ENCODE data around the gene PRKAR2B.

The PRKAR2B gene

GRCh38 chr7:107203607-107204006, 159.1 kb downstream of the PRKAR2B start:
- CTCF ChIA-PET = interaction anchor here (0.6 to 4.5 kb wide), 5 partner anchors 8 to 16 kb away, joined by 3 to 17 read pairs (median 4); no protein-coding TSS in a partner anchor
- no peak for DNase-seq (ENCODE audit: extremely low spot score)
- TF ChIP-seq CTCF (IDR thresholded peaks at IDR 0.05; ENCODE audit: control extremely low read depth, extremely low read depth, low read depth, missing control alignments) = no peak
- POLR2A ChIA-PET = no interaction called here

- POLR2A ChIA-PET = no interaction called here
- CTCF ChIA-PET = interaction anchor here (0.8 to 4.5 kb wide), 3 partner anchors 11 to 16 kb away, joined by 3 to 17 read pairs (median 4); no protein-coding TSS in a partner anchor
- TF ChIP-seq CTCF (IDR thresholded peaks at IDR 0.05; ENCODE audit: control extremely low read depth, extremely low read depth, low read depth, missing control alignments) = no peak
- DNase-seq (ENCODE audit: extremely low spot score) = no peak
Observed at GRCh38 chr7:107206136-107206535, 161.6 kb downstream of the PRKAR2B start.

GRCh38 chr7:107206706-107207105, 162.2 kb downstream of the PRKAR2B start:
- TF ChIP-seq CTCF (IDR thresholded peaks at IDR 0.05; ENCODE audit: control extremely low read depth, extremely low read depth, low read depth, missing control alignments) = no peak
- POLR2A ChIA-PET = interaction anchor here (0.6 kb wide), 1 partner anchor 37 kb away, joined by 4 read pairs; no protein-coding TSS in a partner anchor
- CTCF ChIA-PET = interaction anchor here (0.8 to 4.5 kb wide), 4 partner anchors 11 to 18 kb away, joined by 3 to 17 read pairs (median 5); no protein-coding TSS in a partner anchor
- no peak for DNase-seq (ENCODE audit: extremely low spot score)

GRCh38 chr7:107207459-107207858, 163.0 kb downstream of the PRKAR2B start:
- DNase-seq (ENCODE audit: extremely low spot score) = no peak
- no peak for TF ChIP-seq CTCF (IDR thresholded peaks at IDR 0.05; ENCODE audit: control extremely low read depth, extremely low read depth, low read depth, missing control alignments)
- ChIA-PET POLR2A (no interaction called here), CTCF (interaction anchor here (0.9 to 4.5 kb wide), 7 partner anchors 9 to 294 kb away, joined by 3 to 17 read pairs (median 4); no protein-coding TSS in a partner anchor)

- POLR2A ChIA-PET = no interaction called here
- DNase-seq (ENCODE audit: extremely low spot score) = no peak
- CTCF ChIA-PET = interaction anchor here (0.8 to 4.5 kb wide), 9 partner anchors 10 to 293 kb away, joined by 3 to 17 read pairs (median 4); no protein-coding TSS in a partner anchor
- TF ChIP-seq CTCF (IDR thresholded peaks at IDR 0.05; ENCODE audit: control extremely low read depth, extremely low read depth, low read depth, missing control alignments) = no peak
Observed at GRCh38 chr7:107208024-107208521, 163.6 kb downstream of the PRKAR2B start.

GRCh38 chr7:107208563-107208962, 164.1 kb downstream of the PRKAR2B start:
- no peak for DNase-seq (ENCODE audit: extremely low spot score)
- POLR2A ChIA-PET = no interaction called here
- CTCF ChIA-PET = interaction anchor here (0.8 to 2.1 kb wide), 6 partner anchors 10 to 84 kb away, joined by 3 to 6 read pairs (median 4); no protein-coding TSS in a partner anchor
- no peak for TF ChIP-seq CTCF (IDR thresholded peaks at IDR 0.05; ENCODE audit: control extremely low read depth, extremely low read depth, low read depth, missing control alignments)

All from GM10248 (cell line).